D721Med (cell line): ENCODE results near the gene KLHL13.

ENCODE experiments used
- DNase-seq: peaks from one replicate; pipeline ENCODE4 v3.0.0; 2011; ENCODE audit warnings: low spot score; ENCODE audit not compliant: insufficient read length
- FAIRE-seq: peaks from 2 replicates; lab custom pipeline; 2011; peaks lifted over from hg19 to GRCh38; lab: Jason Lieb, UNC
- TF ChIP-seq, protein P1 (sequence below): IDR thresholded peaks from 2 replicates; pipeline ENCODE4 v1.5.1; 2012; ENCODE audit warnings: mild to moderate bottlenecking, control low read depth; ENCODE audit not compliant: insufficient read depth; ENCODE audit errors: missing control alignments

The KLHL13 gene

GRCh38 chrX:117992192-117992723 is 124.4 kb downstream of the KLHL13 start:
- DNase-seq = no peak
- TF ChIP-seq, protein P1, sequence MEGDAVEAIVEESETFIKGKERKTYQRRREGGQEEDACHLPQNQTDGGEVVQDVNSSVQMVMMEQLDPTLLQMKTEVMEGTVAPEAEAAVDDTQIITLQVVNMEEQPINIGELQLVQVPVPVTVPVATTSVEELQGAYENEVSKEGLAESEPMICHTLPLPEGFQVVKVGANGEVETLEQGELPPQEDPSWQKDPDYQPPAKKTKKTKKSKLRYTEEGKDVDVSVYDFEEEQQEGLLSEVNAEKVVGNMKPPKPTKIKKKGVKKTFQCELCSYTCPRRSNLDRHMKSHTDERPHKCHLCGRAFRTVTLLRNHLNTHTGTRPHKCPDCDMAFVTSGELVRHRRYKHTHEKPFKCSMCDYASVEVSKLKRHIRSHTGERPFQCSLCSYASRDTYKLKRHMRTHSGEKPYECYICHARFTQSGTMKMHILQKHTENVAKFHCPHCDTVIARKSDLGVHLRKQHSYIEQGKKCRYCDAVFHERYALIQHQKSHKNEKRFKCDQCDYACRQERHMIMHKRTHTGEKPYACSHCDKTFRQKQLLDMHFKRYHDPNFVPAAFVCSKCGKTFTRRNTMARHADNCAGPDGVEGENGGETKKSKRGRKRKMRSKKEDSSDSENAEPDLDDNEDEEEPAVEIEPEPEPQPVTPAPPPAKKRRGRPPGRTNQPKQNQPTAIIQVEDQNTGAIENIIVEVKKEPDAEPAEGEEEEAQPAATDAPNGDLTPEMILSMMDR = no peak
- no peak for FAIRE-seq

GRCh38 chrX:117990438-117990837 is 126.2 kb downstream of the KLHL13 start:
- TF ChIP-seq, protein P1 = no peak
- FAIRE-seq = no peak
- DNase-seq = no peak

DNA sequence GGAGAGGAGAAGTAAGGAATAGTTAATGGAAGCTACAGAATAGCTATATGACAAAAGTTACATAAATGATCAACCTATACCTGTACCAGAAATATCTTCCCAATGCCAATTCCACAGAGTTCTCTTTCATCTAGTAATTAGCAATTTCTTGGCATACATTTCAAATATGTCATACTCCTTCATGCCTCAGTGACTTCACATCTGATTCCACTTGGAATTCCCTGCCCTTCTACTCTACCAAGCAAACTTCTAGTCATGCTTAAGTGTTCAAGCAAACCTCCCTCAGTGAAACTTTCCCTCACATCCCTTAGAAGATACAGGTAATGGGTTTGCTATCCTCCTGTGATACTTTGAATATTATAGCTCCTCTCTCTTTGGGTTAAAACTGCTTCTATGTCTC is 127.1 kb downstream of the KLHL13 start:
- TF ChIP-seq, protein P1 = no peak
- FAIRE-seq (no peak), DNase-seq (no peak)

- TF ChIP-seq, protein P1 = no peak
- FAIRE-seq = no peak
- DNase-seq = no peak
Observed at GRCh38 chrX:117987373-117987772, 129.2 kb downstream of the KLHL13 start.

- FAIRE-seq = no peak
- TF ChIP-seq, protein P1 = peak; percentile 10
- DNase-seq = no peak
Observed at GRCh38 chrX:117985241-117985640, 131.4 kb downstream of the KLHL13 start.

DNA sequence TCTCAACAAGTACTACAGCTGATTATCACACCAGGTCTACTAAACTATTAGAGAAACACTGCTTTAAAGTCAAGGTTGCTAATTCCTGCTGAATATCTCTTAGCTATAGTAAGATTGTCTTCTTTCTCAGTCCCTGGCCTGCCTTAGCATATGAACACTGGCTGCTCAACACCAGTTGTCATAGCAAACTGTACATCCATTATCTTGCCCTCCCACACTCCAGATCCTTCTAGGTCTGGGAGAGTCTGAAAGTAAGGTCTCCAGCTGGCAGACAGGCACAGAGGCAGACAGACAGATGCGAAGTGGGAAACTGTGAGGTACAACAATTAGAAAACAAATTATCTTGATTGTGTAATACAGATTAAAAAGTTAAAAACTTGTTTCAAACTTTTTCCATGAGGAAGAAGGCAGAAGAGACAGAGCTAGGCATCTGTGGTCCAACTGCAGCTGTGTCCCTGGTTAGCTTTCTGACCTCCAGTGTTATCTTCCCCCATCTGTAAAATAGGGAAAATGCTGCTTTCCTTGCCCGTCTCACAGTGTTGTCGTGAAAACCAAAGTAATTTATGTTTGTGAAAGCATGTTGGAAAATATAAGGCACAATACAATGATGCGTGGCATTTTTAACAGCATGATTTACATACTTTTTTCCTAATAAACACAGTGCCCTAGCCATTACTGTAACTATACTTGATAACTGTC is 133.8 kb downstream of the KLHL13 start:
- DNase-seq (no peak), FAIRE-seq (no peak)
- TF ChIP-seq, protein P1 = no peak

- no peak for DNase-seq
- FAIRE-seq = no peak
- TF ChIP-seq, protein P1 = no peak
Observed at GRCh38 chrX:117978402-117978801, 138.2 kb downstream of the KLHL13 start.
